Effector CD8-positive, alpha-beta T cell (primary cell): Measurements from ENCODE around the gene KRTAP20-2.

Experiments used
- DNase-seq: peaks from one replicate; lab custom pipeline; 2025; lab: John Stamatoyannopoulos, UW
- total RNA-seq, 4 experiments: gene quantifications; one replicate each; lab custom pipeline; 2026; lab: John Stamatoyannopoulos, UW

KRTAP20-2 gene
- 0 reads per million in 4 experiments for total RNA-seq

GRCh38 chr21:30634906-30635305, at the start of gene KRTAP20-2:
Gene KRTAP20-2 (plus strand): TSS chr21:30635206. CDS start chr21:30635264, 58 bp downstream.
- no peak for DNase-seq

- DNase-seq = no peak
These were observed 44.7 kb upstream of the KRTAP20-2 start, which contains the start of gene KRTAP22-2 for GRCh38 chr21:30590297-30590696. Gene KRTAP22-2 (minus strand): TSS chr21:30590397.

GRCh38 chr21:30592140-30592539, 42.9 kb upstream of the KRTAP20-2 start, which contains the start of gene KRTAP6-3:
Gene KRTAP6-3 (plus strand): TSS chr21:30592440. CDS start chr21:30592446, 6 bp downstream.
- no peak for DNase-seq

DNA sequence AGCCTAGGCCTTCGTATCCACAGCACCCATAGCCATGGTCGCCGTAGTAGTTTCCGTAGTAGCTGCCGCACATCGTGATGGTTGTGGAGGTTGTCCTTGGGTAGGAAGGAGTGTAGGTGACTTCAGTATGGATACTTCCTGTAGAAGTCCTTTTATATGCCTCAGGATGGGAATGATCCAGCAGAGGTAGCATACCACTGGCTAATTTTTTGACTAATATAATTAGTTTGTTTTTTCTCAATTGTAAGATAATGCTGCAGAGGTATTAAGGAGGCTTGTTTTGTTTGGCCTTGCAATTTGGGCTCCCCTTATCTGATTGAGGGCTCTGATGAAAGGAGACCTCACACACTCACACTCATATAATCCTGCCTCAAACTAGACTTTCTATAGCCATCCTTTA, 36.2 kb upstream of the KRTAP20-2 start, which contains the start of gene KRTAP6-2:
Gene KRTAP6-2, minus strand, starts transcription at position 101 of the 400 bp plus-strand sequence. Its CDS starts 28 bp downstream, at position 73.
- DNase-seq = no peak

GRCh38 chr21:30600787-30601186, 34.2 kb upstream of the KRTAP20-2 start, which contains the start of gene KRTAP22-1:
Gene KRTAP22-1 (plus strand): TSS chr21:30601087.
- no peak for DNase-seq

DNA sequence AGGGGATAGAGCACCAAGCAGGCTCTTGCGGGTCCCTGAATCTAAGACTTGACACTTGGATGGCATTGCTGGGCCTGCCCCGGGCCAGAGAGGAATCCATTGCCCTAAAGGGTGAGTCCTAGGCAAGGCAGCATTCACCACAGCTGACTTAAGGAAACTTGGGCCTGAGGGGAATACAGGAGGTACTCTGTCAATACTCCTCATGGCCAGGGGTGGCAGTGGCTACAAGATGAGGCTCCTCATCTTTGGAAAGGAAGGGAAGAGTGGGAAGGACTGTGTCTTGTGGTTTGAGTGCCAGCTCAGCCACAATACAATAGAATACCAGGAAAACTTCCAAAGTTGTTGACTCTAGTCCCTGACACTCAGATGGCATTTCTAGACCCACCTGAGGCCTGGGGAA, 29.0 kb upstream of the KRTAP20-2 start:
- DNase-seq = no peak

DNA sequence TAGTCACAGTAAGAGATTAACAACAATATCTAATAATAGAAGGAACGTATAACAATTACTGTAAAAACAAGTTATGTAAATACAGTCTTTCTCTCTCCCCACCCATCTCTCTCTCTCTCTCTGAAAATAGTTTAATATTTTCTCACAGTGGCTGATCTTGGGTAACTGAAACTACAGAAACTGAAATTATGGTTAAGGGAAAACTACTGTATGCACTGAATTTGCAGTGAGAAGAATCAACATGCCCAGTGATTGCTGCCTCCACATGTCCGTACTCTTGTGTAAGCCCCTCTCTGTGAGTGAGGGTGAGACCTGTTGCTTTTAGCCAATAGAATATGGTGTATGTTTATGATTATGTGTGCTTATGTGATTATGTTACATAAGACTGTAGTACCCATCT, 22.9 kb upstream of the KRTAP20-2 start:
- DNase-seq = no peak

DNA sequence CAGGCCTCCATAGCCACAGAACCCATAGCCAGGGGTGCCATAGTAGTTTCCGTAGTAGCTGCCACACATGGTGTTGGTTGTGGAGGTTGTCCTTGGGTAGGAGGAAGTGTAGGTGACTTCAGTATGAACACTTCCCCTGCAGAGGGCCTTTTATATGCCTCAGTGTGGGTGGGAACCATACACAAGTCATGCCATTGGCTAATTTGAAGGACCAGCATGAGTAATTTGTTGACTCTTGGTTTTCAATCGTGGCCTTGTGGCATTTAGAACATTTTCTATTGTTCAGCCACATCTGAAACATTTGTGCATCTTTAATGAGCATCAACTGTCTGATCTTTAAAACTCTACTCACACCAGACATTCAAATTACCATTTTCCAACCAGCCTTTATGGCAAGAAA, 21.2 kb upstream of the KRTAP20-2 start, which contains the start of gene KRTAP6-1:
Gene KRTAP6-1, minus strand, starts transcription at position 95 of the 400 bp plus-strand sequence. Its CDS starts 26 bp downstream, at position 69.
- DNase-seq = no peak

DNA sequence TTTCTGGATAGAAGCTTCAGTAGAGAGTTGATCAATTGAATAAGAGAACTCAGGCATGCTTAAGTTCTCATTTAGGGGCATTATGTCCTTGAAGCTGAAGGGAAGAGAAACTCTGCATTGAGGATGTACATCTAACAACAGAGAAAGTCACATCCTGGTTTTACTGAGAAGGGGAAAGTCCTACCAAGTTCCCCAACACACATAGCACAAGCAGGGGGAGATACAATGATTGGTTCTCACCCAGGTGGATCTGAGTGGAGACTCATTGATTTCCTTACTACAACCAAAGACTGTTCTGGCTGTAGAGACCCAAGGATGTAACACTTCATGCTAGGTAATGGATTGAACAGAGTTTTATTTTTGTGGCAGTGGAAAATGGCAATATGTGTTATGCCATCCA, 19.8 kb upstream of the KRTAP20-2 start:
- DNase-seq = no peak

- no peak for DNase-seq
These were observed 18.9 kb upstream of the KRTAP20-2 start, which contains the start of gene KRTAP20-1 for GRCh38 chr21:30616125-30616524. Gene KRTAP20-1 (plus strand): TSS chr21:30616425. CDS start chr21:30616455, 30 bp downstream.

GRCh38 chr21:30620080-30620479, 14.9 kb upstream of the KRTAP20-2 start:
- no peak for DNase-seq

DNA sequence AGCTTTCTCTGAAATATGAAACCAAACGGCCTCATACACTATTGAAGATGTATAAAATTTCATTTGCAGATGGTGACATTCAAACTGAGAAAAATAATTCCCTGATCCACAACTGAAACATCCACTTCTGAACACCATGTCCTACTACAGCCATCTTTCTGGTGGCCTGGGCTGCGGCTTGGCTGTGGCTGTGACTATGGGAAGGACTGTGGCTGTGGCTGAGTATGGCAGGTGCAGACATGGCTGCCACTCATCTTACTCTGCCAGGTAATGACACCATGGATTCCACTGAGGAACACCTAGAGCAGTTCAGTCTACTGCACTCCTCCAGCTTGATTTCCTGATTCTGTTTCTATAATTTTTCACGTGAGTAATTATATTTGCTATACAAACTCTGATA, 14.5 kb upstream of the KRTAP20-2 start, which contains the start of gene KRTAP20-4:
Gene KRTAP20-4, plus strand, starts transcription at position 106 of the 400 bp plus-strand sequence.
- DNase-seq = no peak

DNA sequence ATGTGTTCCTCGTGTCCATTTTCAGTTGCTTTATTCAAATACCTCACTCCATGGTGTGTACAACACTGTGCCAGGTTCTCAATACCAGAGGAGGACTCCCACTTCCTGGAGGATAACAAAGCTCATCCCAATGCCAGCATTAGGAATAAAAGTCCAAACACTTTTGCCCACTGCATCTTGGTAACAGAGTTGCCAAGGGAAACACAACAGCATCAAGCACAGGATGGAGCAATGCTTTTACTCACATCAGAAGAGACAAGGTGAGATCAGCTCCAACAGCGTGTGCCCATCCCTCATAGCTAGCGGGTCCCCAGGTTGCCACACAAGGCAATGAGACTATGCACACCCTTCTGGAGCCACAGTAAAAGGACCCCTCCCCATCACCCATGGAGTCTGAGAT, 11.6 kb upstream of the KRTAP20-2 start:
- DNase-seq = no peak

DNA sequence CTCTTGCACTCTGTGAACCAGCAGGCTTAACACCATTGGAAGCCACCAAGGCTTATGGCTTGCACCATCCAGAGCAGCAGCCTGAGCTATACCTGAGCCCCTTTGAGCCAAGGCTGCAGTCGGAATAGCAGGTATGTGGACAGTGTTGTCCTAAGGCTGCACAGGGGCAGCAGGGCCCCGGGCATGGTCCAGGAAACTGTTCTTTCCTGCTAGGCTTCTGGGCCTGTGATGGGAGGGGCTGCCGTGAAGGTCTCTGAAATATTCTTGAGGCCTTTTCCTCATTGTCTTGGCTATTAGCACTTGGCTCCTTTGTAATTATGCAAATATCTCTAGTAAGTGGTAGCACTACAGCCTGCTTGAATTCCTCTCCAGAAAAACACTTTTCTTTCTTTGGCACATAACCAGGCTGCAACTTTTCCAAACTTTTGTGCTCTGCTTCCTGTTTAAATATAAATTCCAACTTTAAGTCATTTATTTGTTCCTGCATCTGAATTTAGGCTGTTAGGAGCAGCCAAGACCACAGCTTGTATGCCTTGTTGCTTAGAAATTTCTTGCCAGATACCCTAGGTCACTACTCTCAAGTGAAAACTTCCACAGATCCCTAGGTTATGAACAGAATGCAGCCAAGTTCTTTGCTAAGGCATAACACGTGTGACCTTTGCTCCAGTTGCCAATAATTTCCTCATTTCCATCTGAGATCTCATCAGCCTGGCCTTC, 9.4 kb upstream of the KRTAP20-2 start:
- DNase-seq = no peak

DNA sequence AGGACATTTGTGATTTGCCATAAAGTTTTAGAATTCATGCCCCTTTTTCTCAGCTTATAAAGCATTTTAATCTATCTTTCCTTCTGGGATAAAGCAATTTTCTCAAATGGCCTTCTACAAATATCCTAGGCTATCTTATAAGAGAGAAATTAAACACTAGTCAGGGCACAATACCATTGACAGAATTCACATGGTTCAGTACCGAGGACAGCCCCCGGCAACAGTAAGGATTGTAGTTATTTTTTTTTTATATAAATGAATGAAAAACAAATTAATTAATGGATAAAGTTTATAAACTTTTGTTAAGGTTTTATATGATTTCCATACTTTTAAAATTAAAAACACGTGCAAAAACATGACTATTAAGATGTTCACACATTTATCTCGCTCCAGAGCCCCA, 6.9 kb upstream of the KRTAP20-2 start:
- no peak for DNase-seq

DNA sequence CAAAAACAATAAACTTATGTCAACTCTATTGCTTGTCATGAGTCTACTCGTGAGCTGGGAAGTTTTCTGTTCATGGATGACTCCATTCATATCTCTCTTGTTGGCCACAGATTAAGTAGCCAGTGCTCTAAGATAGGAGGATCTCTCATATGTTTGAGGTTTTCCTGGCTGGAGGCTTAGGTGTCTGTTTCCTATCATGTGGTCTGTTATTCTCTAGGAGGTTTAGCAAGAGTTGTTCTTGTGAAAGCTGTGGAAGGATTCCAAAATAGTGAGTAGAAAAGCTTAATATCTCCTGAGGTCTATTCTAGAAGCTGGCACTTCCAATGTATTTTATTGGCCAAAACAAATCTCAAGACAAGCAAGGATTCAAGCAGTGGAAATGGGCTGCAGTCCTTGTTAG, 5.8 kb upstream of the KRTAP20-2 start:
- no peak for DNase-seq

DNA sequence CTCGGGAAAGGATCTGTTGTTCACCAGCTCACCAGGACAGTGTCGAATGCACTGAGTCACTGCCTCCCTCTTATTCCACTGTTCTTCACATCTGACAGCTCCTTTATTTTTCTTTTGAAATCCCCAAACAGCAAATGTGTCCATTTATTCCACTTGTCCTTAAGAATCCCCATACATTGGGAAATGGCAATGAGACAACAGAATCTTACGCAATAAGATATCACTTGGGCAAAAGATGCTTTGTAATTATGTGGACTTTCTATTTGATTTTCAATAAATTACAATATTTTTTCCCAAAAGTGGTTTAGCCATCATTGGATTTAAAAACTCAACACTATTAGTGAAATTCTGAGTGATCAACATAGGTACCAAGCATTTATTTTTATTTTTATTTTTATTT, 3.7 kb downstream of the KRTAP20-2 start:
- no peak for DNase-seq

DNA sequence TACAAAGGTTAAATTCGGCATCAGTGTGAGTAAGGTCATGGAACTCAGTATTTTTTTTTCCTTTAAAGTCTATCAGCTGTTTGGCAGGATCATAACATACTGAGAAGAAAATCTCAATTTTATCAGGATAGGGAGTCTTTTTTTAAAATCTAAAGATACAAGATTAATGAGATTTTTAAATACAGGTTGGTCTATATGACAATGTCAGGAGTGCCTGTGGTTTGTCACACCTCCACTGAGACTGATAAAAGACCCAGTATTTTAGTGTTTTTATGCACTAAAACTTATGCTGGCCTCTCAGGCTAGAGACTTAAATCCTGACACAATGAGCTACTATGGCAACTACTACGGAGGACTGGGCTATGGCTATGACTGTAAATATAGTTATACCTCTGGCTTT, 7.6 kb downstream of the KRTAP20-2 start, which contains the start of gene KRTAP20-3:
Gene KRTAP20-3, plus strand, starts transcription at position 301 of the 400 bp plus-strand sequence.
- no peak for DNase-seq

DNA sequence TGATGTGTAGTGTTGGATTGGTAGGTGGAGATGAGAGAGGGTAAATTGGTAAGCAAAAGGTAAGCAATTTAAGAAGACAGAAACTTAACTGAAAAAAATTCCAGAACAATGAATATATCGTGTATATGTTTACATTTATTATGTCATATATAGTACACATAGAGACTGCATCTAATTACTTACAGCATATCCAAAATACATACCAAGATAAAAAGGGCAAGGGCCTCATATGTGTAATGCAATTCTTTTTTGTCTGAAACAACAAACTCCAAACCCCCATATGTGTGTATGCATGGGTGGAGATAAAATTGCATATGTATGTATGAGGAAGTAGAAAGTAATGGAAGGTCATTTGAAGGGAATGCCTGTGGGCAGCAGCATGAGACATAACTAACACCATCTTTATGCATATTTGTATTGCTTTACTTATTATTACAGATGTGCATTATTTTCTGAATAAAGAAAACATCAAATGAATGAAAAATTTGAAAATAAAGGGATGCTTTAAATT, 12.0 kb downstream of the KRTAP20-2 start:
- no peak for DNase-seq

GRCh38 chr21:30652891-30653290, 17.9 kb downstream of the KRTAP20-2 start:
- no peak for DNase-seq

DNA sequence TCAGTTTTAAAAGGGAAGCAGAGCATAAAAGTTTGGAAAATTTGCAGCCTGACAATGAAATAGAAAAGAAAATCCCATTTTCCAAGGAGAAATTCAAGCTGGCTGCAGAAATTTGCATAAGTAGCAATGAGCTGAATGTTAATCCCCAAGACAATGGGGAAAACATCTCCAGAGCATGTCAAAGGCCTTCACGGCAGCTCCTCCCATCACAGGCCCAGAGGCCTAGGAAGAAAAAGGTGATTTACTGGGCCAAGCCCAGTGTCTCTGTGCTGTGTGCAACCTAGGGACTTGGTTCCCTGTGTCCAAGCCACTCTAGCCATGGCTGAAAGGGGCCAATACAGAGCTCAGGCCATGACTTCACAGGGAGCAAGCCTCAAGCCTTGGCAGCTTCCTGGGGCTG, 33.8 kb downstream of the KRTAP20-2 start:
- no peak for DNase-seq

DNA sequence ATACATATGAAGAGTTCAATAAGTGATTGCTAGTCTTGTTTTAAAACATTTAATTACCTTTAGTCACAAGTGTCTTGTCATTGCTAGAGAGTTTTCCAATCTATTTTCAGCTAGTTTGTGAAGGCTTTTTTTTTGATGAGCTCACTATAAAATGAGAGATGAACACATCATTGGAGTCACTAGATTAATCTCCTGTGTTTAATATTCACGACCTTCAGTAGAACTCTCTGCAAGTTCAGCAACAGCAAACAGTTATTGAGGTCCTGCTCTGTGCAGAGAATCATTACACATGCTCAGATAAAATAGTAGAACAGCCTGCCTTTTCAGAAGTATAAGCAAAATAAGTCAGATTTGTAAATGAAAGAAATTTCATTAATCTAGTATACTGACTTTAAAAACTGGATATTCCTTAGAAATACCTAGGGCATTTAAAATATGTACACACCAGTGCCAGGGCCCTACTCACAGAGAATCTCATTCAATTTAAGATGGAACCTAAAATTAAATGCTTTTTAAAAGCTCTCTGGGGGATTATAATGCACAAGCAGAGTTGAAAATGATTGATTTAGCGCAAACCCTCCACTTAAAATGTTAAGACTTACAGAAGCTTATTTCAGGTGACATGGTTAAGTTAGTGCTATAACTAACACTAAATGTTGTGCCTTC, 38.1 kb downstream of the KRTAP20-2 start:
- DNase-seq = no peak
